ENCODE results near the gene EPHA6.
"Not testable (repeated sequence)": the region's sequence is repeated elsewhere in the genome, so short reads cannot be mapped to it uniquely, and the experiment has no call there.

Gene EPHA6

DNA sequence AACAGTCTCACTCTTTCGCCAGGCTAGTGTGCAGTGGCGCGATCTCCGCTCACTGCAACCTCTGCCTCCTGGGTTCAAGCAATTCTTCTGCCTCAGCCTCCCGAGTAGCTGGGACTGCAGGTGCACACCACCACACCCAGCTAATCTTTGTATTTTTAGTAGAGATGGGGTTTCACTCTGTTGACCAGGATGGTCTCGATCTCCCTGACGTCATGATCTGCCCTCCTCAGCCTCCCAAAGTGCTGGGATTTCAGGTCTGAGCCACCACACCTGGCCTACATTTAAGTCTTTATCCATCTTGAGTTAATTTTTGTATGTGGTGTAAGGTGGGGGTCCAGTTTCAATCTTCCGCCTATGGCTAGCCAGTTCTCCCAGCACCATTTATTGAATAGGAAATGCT is 211.2 kb downstream of the EPHA6 start:
- DNase-seq: not testable (repeated sequence)

- no peak for DNase-seq
Observed at GRCh38 chr3:97029972-97030371, 215.6 kb downstream of the EPHA6 start.

- no peak for DNase-seq
Observed at GRCh38 chr3:97037294-97037943, 223.0 kb downstream of the EPHA6 start.

GRCh38 chr3:97043411-97043810 is 229.0 kb downstream of the EPHA6 start:
- no peak for DNase-seq

DNA sequence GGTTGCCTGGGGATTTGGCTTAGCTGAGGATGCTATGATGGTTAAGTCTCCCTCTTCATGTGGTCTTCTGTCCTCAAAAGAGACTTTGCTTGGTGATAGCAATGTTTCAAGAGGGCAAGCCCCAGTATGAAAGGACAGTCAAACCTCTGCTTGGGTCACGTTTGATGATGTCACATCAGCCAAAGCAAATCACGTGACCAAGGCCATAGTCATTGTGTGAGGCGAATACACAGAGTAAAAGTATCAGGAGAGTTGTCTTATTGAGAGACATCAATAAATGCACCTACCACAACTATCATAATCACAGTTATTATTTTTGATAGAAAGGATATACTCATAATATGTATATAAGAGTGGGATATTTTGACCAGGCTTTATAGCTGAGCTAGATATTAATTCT is 243.0 kb downstream of the EPHA6 start:
- no peak for DNase-seq

GRCh38 chr3:97059168-97059567 is 244.8 kb downstream of the EPHA6 start:
- DNase-seq: no peak

DNA sequence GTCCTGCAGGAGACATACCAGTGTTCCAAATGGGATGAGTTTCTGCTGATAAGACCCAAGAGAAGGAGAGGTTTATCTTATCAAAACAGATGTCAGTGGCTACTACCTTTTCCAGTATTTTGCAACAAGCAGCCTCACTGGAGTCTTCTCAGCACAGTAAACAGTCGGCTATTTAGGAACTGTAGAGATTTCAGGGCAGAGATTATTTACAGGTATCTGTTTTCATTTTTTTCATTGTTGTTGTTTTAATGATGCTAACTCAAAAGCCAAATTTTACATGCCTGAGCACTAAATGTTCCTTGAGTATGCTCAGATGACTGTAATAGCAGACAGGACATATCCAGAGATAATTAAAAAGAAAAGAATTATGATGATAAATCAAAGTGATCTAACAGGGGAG is 252.1 kb downstream of the EPHA6 start:
- no peak for DNase-seq

DNA sequence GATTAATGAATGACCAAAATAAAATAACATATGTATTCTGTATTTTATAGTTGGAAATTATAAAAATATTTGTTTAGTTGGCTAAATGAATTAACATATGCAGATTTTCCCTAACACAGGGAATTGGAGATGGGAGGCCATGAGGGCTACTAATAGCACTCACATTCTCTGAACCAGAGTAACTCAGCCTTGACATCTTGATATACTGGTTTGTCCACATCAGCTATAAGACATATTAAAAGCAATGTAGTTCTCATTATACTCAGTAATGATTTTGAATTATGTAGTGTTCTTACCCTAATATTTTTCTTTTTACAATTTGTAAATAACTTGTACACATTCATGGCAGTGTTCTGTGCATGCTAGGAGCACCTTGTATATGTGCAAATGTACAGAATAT is 255.9 kb downstream of the EPHA6 start:
- DNase-seq: no peak

DNA sequence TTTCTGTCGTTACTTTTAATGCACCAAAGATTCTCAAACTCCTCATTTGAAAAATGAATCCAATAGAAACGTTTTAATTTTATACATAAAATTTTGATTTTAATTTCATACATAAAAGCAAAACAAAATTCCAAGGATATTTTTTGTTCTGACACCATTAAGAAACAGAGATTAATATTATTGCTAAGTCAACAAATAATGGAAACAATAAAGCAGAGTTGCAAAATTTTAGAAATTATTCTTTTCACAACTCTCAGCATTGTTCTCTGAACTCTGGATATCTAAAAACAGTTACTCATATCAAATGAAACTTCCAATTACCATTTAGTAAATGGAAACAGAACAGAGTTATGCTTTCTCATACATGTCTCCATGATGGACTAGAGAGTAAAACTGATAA is 260.2 kb downstream of the EPHA6 start:
- no peak for DNase-seq

DNA sequence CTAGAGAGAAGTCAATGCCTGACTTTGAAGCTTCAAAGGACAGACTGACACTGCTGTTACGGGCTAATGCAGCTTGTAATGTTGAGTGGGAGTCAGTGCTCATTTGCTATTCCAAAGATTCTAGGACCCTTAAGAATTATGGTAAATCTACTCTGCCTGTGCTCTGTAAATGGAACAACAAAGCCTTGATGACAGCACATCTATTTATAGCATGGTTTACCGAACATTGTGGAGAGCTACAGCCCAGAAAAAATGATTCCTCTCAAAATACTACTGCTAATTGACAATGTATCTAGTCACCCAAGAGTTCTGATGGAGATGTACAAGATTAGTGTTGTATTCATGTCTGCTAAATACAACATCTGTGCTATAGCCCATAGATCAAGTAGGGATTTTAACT is 262.3 kb downstream of the EPHA6 start:
- DNase-seq: no peak

- peak; percentile 5 for DNase-seq
Observed at GRCh38 chr3:97089621-97090020, 275.2 kb downstream of the EPHA6 start.

DNA sequence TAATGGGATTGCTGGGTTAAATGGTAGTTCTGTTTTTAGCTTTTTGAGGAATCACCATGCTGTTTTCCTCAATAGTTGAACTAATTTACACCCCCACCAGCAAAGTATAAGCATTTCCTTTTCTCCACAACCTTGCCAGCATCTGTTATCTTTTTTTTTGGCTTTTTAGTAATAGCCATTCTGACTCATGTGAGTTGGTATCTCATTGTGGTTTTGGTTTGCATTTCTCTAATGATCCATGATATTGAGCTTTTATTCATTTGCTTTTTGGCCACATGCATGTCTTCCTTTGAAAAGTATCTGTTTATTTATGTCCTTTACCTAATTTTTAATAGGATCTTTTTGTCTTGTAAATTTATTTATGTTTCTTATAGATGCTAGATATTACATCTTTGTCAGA is 288.2 kb downstream of the EPHA6 start:
- DNase-seq: peak; percentile 4

DNA sequence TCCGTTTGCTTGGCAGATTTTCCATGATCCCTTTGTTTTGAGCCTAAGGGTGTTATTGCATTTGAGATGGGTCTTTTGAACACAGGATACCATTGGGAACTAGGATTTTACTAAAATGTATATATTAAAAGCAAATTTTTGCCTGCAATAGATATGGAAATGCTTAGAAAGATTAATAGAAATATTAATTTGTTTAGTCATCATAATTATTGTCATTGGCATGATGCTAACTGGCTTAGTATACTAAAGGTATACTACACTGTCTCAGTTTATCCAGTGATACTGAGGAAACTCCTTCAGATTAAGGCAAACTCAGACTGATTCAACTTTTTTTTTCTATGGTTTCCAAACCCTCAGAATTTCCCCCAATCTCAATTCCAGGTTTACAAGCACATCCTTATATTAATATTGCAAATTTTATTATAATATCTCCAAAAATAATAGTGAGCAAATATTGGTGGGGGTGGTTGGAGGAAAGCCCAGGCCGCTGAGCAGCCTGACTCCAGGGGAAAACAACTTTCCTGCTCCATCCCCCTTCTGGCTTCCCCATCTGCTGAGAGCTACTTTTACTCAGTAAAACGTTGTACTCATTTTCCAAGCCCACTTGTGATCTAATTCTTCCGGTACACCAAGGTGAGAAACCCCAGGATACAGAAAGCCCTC is 291.7 kb downstream of the EPHA6 start:
- DNase-seq: no peak

DNA sequence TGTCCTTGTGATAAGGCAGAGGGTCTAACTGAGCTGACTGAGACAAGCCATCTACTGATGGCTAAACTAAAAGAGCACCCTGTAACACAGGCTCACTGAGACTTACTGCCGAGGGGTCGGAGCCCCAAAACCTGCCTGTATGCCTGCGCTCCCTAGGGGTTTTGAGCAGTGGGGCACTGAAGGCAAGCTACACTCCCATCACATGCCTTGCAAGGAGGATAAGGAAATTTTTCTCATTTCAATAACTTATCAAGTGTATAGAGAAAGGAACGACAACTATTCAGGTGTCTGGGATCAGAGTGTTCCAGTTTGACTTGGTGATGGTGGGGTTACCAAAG is 292.2 kb downstream of the EPHA6 start:
- DNase-seq: no peak

GRCh38 chr3:97108136-97108535 is 293.7 kb downstream of the EPHA6 start:
- DNase-seq: no peak

DNA sequence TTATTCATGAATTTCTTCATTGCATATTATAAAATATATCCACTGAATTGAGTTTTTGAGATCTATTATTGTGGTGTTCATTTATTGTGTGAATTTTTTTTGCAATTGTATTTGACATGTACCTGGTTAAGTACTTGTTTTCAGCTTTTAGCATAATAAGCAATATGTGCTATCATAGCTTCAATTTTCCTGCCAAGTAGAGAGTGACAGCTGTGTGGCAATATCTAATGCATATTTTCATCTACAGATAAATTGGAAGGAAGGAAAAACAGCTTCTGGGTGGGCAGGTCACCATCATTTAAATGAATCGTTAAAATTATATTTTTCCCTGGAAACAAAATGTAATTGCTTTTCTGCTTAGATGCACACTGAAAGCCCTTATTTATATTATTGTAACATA is 296.9 kb downstream of the EPHA6 start:
- DNase-seq: no peak

- DNase-seq: no peak
Observed at GRCh38 chr3:97121386-97121785, 307.0 kb downstream of the EPHA6 start.

DNA sequence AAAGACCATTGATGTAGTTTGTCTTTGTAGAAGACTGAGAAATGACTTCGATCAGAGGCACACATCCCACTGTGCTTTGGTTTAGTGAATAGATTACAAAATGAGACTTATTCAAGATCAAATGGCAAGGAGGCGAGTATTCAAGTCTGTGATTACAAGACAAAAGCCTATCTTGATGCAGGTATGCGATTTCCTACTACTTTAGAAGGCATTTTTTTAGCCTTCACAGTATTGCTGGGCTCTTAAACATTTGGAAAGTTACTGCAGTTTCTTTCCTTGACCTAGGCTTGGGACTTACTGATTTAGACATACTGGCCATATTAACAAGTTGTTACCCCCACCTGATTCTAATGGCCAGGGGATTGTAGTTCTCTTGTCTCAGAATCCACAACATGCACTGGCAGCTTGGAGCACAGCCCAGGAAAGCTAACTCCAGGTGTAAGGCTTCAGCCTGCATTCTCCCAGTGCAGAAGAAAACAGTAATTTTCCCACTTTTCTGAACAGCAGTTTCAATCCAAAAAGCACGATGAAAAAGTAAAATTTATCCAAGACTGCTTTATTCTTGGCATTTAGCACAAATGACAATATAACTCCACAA is 311.6 kb downstream of the EPHA6 start:
- DNase-seq: no peak

GRCh38 chr3:97131476-97131875 is 317.1 kb downstream of the EPHA6 start:
- DNase-seq: no peak

GRCh38 chr3:97138914-97139541 is 324.6 kb downstream of the EPHA6 start:
- no peak for DNase-seq

DNA sequence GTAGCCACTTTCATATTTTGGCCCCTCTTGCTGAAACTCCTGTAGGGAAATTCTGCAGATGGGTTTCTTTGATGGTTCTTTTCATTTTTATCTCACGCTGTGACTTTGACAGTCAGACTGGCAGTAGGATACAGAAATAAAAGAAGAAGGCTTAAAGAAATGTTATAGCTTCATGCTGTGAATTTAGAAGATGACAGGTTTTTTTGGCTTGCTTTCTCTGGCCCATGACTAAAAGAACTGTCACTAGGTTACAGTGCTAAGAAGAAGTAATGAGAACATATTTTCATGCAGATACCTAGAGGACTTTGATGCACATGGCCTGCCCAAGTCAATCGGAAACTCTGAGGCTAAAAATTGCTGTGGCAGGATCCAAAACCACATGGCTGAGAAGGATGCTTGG is 334.5 kb downstream of the EPHA6 start:
- no peak for DNase-seq

DNA sequence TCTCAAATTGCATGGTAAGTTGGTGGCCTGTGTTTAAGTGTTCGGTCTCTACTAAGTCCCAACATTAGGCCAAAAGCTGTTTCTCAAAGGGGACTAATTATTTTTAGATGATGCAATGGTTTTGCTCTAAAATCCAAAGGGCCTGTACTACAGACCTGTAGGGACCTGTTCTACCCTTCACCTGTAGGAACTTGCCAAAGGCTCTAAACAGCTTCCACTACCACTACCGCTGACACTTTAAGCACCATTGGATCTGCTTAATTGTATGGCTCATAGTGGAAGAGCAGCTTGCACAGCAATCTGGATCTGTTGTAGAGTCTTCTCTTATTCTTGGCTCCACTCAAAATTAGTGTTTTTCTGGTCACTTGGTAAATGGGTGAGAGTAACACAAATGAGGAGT is 346.8 kb downstream of the EPHA6 start:
- no peak for DNase-seq

- no peak for DNase-seq
Observed at GRCh38 chr3:97177242-97177641, 362.8 kb downstream of the EPHA6 start.

- no peak for DNase-seq
Observed at GRCh38 chr3:97181704-97182103, 367.3 kb downstream of the EPHA6 start.

Measured in fibroblast of skin of abdomen (primary cell).